ENCODE results near the gene INO80D. TPM values are rescaled to one million over a fixed set of nuclear protein-coding genes. Genes with fewer than 3 reads are reported as not detected.
"Not testable (repeated sequence)": the region's sequence is repeated elsewhere in the genome, so short reads cannot be mapped to it uniquely, and the experiment has no call there.

Gene INO80D
- total RNA-seq, 4 donors from 2014 or later, result 11.3 to 16.9 (median 14.6) TPM

- intact Hi-C loops (cut with DNase I; ENCODE audit: low total_unique reads) (no loop called here), in situ Hi-C loops (cut with MboI; ENCODE audit: low sequenced_read_pairs in 4 of 4) (no loop called here)
- ATAC-seq (no peak), DNase-seq (no peak)
- no peaks in the 10 kb centered on the region for H3K4me1 ChIP-seq
- H3K27ac ChIP-seq, result no peak overlapping the region
- no peak overlapping the region for H3K4me3 ChIP-seq
- peaks cover 0 to 7% of the 10 kb centered on the region in 2 donors for H3K36me3 ChIP-seq
- no peaks in the 10 kb centered on the region for H3K27me3 ChIP-seq
- TF ChIP-seq CTCF (IDR thresholded peaks at IDR 0.05 in 4 of 5, conservative IDR thresholded peaks at IDR 0.05 in 1 of 5) (no peak), POLR2A (IDR thresholded peaks at IDR 0.05) (no peak)
- H3K9me3 ChIP-seq, result no peaks in the 10 kb centered on the region
Observed at GRCh38 chr2:206105541-206105940, 19.6 kb upstream of the INO80D start.

GRCh38 chr2:206105038-206105437, 19.1 kb upstream of the INO80D start:
- in situ Hi-C loops (cut with MboI; ENCODE audit: low sequenced_read_pairs in 4 of 4), result no loop called here
- no peaks in the 10 kb centered on the region for H3K4me1 ChIP-seq
- DNase-seq (no peak), ATAC-seq (no peak)
- peaks cover 0 to 7% of the 10 kb centered on the region in 2 donors for H3K36me3 ChIP-seq
- H3K27me3 ChIP-seq, result no peaks in the 10 kb centered on the region
- TF ChIP-seq CTCF (IDR thresholded peaks at IDR 0.05 in 4 of 5, conservative IDR thresholded peaks at IDR 0.05 in 1 of 5), result no peak
- H3K27ac ChIP-seq, result no peak overlapping the region
- H3K4me3 ChIP-seq, result no peak overlapping the region
- intact Hi-C loops (cut with DNase I; ENCODE audit: low total_unique reads), result no loop called here
- no peaks in the 10 kb centered on the region for H3K9me3 ChIP-seq

- in situ Hi-C loops (cut with MboI; ENCODE audit: low sequenced_read_pairs in 4 of 4); DNase-seq: not testable (repeated sequence)
Observed at GRCh38 chr2:206098872-206099271, 12.9 kb upstream of the INO80D start.

GRCh38 chr2:206098471-206098870, 12.5 kb upstream of the INO80D start:
- in situ Hi-C loops (cut with MboI; ENCODE audit: low sequenced_read_pairs in 4 of 4), result no loop called here
- H3K27me3 ChIP-seq, result no peaks in the 10 kb centered on the region
- TF ChIP-seq CTCF (IDR thresholded peaks at IDR 0.05 in 4 of 5, conservative IDR thresholded peaks at IDR 0.05 in 1 of 5), result no peak

More at GRCh38 chr2:206098872-206099271, 12.9 kb upstream of the INO80D start:
- H3K27me3 ChIP-seq; ATAC-seq; intact Hi-C loops (cut with DNase I; ENCODE audit: low total_unique reads); H3K27ac ChIP-seq; H3K36me3 ChIP-seq; H3K9me3 ChIP-seq; H3K4me1 ChIP-seq; H3K4me3 ChIP-seq: not testable (repeated sequence)

GRCh38 chr2:206096876-206097275, 10.9 kb upstream of the INO80D start:
- H3K36me3 ChIP-seq, result no peaks in the 10 kb centered on the region
- H3K27me3 ChIP-seq, result no peaks in the 10 kb centered on the region
- no peak for ATAC-seq
- TF ChIP-seq CTCF (IDR thresholded peaks at IDR 0.05 in 4 of 5, conservative IDR thresholded peaks at IDR 0.05 in 1 of 5) (no peak), POLR2A (IDR thresholded peaks at IDR 0.05) (no peak)
- H3K27ac ChIP-seq, result no peak overlapping the region
- no peaks in the 10 kb centered on the region for H3K9me3 ChIP-seq
- intact Hi-C loops (cut with DNase I; ENCODE audit: low total_unique reads), result no loop called here
- in situ Hi-C loops (cut with MboI; ENCODE audit: low sequenced_read_pairs in 4 of 4), result no loop called here
- no peaks in the 10 kb centered on the region for H3K4me1 ChIP-seq
- no peak overlapping the region for H3K4me3 ChIP-seq
- DNase-seq, result no peak

More at GRCh38 chr2:206098471-206098870, 12.5 kb upstream of the INO80D start:
- DNase-seq (no peak), ATAC-seq (no peak)
- intact Hi-C loops (cut with DNase I; ENCODE audit: low total_unique reads), result no loop called here
- no peaks in the 10 kb centered on the region for H3K9me3 ChIP-seq
- H3K4me1 ChIP-seq, result no peaks in the 10 kb centered on the region
- H3K4me3 ChIP-seq, result no peak overlapping the region
- no peak overlapping the region for H3K27ac ChIP-seq
- H3K36me3 ChIP-seq, result no peaks in the 10 kb centered on the region
